A549 treated with AZD9567 at 1 μM for 4 hours (cell line): ENCODE measurements around the gene CELA2A. TPM values are rescaled to one million over a fixed set of nuclear protein-coding genes. Genes with fewer than 3 reads are reported as not detected.

ENCODE experiments used
- total RNA-seq: library from RNA; stranded (reverse); fragments of 200-300 nt; extraction: Qiagen RNA extraction; gene quantifications from 5 replicates; pipeline ENCODE4 v1.2.3, GENCODE V29; 2022; ENCODE audit not compliant: insufficient read depth

The CELA2A gene
- 0.13 TPM in 1 of 5 replicates, not detected in the others for total RNA-seq

DNA sequence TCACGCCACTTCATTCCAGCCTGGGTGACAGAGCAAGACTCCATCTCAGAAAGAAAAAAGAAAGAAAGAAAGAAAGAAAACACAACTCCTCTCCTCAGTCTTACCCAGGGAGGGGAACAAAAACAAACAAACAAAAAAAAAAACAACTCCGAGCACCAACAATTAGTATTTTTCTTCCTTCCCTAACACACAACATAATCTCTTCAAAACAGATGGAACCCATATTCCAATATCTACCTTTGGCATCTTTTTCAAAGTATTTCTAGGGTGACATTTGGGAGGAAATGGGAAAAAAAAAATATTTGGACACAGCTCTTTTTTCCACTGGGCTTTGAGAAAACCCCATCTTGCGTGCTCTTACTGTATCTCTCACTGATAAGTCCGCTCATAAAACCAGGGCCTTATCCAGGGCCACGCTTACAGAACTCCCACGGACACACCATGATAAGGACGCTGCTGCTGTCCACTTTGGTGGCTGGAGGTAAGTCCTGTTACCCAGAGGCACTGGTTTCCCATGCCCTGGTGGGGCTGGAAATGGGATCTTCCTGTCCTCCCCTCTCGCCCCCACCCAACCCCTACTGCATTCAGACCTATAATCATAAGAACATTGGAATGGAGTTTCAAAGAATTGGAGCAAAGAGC, at the start of gene CELA2A:
Gene CELA2A (plus strand): TSS at position 420 of the 642 bp plus-strand sequence. CDS start 22 bp downstream, at position 442.

DNA sequence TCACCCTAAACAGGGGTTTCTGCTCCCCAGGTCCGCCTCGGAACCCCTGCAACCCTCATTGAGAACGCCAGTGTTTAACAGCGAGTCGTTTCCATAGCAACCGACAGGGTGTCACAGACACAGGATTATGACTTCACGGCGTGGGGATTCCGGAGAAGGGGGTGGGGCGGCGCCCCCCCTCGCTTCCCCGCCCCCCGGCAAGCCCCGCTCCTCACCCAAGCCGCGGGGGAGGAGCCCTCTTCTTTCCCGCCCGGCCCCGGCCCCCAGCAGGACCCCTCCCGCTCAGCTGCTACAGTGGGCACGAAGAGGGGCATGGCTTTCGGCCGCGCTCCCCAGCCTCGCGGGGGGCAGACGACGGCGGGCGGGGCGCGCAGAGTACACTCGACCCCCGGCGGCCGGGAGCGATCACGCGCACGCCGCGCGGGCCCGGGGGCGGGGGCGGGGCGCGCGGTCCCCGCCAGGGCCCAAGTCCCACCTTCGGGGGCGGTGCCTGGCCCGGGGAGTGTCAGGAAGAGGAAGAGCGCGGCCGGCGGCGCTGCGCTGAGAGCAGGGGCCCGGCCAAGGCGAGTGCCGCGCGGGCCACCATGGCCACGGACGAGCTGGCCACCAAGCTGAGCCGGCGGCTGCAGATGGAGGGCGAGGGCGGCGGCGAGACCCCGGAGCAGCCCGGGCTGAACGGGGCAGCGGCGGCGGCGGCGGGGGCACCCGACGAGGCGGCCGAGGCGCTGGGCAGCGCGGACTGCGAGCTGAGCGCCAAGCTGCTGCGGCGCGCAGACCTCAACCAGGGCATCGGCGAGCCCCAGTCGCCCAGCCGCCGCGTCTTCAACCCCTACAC, 46.9 kb upstream of the CELA2A start, which contains the start of gene EFHD2:
Gene EFHD2 (plus strand): TSS at position 501 of the 835 bp plus-strand sequence. CDS start 84 bp downstream, at position 585.

DNA sequence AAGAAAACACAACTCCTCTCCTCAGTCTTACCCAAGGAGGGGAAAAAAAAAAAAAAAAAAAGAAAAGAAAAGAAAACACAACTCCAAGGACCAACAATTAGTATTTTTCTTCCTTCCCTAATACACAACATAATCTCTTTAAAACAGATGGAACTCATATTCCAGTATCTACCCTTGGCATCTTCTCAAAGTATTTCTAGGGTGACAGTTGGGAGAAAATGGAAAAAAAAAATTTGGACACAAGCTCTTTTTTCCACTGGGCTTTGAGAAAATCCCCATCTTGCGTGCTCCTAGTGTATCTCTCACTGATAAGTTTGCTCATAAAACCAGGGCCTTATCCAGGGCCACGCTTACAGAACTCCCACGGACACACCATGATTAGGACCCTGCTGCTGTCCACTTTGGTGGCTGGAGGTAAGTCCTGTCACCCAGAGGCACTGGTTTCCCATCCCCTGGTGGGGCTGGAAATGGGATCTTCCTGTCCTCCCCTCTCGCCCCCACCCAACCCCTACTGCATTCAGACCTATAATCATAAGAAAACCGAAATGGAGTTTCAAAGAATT, 19.3 kb downstream of the CELA2A start, which contains the start of gene CELA2B:
Gene CELA2B (plus strand): TSS at position 353 of the 563 bp plus-strand sequence. CDS start 22 bp downstream, at position 375.

Other genes starting within 250 kb of the CELA2A start
- 0.31 to 1.6 TPM (median 0.46 TPM) in 5 replicates for gene FHAD1, start 209.5 kb upstream of the CELA2A start, total RNA-seq
- 150 to 264 TPM (median 248 TPM) in 5 replicates for gene EFHD2, start 46.8 kb upstream of the CELA2A start, total RNA-seq
- 1.7 to 2.9 TPM (median 2.5 TPM) in 4 of 5 replicates, not detected in the other for gene CTRC, start 18.3 kb upstream of the CELA2A start, total RNA-seq
- gene CELA2B, start 19.4 kb downstream of the CELA2A start, total RNA-seq, result 0.12 to 0.15 TPM (median 0.15 TPM) in 3 of 5 replicates, not detected in the others
- gene CASP9, start 67.5 kb downstream of the CELA2A start, total RNA-seq, result 5.9 to 9.3 TPM (median 6.0 TPM) in 5 replicates
- gene DNAJC16, start 70.1 kb downstream of the CELA2A start, total RNA-seq, result 4.4 to 5.8 TPM (median 4.5 TPM) in 5 replicates
- 3.1 to 7.5 TPM (median 6.7 TPM) in 5 replicates for gene AGMAT, start 128.3 kb downstream of the CELA2A start, total RNA-seq
- gene DDI2, start 160.7 kb downstream of the CELA2A start, total RNA-seq, result 7.2 to 12.5 TPM (median 9.3 TPM) in 5 replicates
- 15.2 to 25.9 TPM (median 25.3 TPM) in 5 replicates for gene PLEKHM2, start 227.6 kb downstream of the CELA2A start, total RNA-seq